Stimulated activated CD4-positive, alpha-beta T cell treated with anti-CD3 and anti-CD28 coated beads, TNF-alpha, amount 100 ng/mL, for 48 hours (primary cell): ENCODE measurements around the gene KCNH1.
"Not testable (repeated sequence)": the region's sequence is repeated elsewhere in the genome, so short reads cannot be mapped to it uniquely, and the experiment has no call there.

Experiments
- DNase-seq, 3 donors: peaks; one replicate each; pipeline ENCODE4 v3.0.0-alpha.2; 2020; ENCODE audit warnings: low read depth in 3 of 3

KCNH1 gene

GRCh38 chr1:210685295-210685650 lies 448.7 kb downstream of the KCNH1 start:
- DNase-seq: no peak

GRCh38 chr1:210684466-210685294 lies 449.3 kb downstream of the KCNH1 start:
- DNase-seq: no peak

- DNase-seq: no peak
Observed at GRCh38 chr1:210683403-210684047, 450.4 kb downstream of the KCNH1 start.

GRCh38 chr1:210681158-210681557 lies 452.8 kb downstream of the KCNH1 start:
- DNase-seq: no peak

GRCh38 chr1:210678306-210678705 lies 455.6 kb downstream of the KCNH1 start:
- no peak for DNase-seq

GRCh38 chr1:210677533-210677932 lies 456.4 kb downstream of the KCNH1 start:
- no peak for DNase-seq

- DNase-seq: no peak
Observed at GRCh38 chr1:210676539-210676938, 457.4 kb downstream of the KCNH1 start.

- DNase-seq: no peak
Observed at GRCh38 chr1:210674151-210674550, 459.8 kb downstream of the KCNH1 start.

- DNase-seq: no peak
Observed at GRCh38 chr1:210669951-210670350, 464.0 kb downstream of the KCNH1 start.

GRCh38 chr1:210663730-210664573 lies 470.0 kb downstream of the KCNH1 start:
- no peak for DNase-seq

- DNase-seq: no peak
Observed at GRCh38 chr1:210662291-210663050, 471.5 kb downstream of the KCNH1 start.

GRCh38 chr1:210661520-210661919 lies 472.4 kb downstream of the KCNH1 start:
- not testable (repeated sequence) for DNase-seq

GRCh38 chr1:210657806-210658205 lies 476.1 kb downstream of the KCNH1 start:
- DNase-seq: no peak

- DNase-seq: no peak
Observed at GRCh38 chr1:210655511-210655910, 478.4 kb downstream of the KCNH1 start.

GRCh38 chr1:210654176-210654981 lies 479.6 kb downstream of the KCNH1 start:
- peak in 1 of 3 donors; percentile 3 for DNase-seq

- no peak for DNase-seq
Observed at GRCh38 chr1:210653771-210654170, 480.2 kb downstream of the KCNH1 start.

GRCh38 chr1:210652329-210652954 lies 481.5 kb downstream of the KCNH1 start:
- DNase-seq: no peak

- DNase-seq: no peak
Observed at GRCh38 chr1:210650403-210650802, 483.5 kb downstream of the KCNH1 start.

- DNase-seq: no peak
Observed at GRCh38 chr1:210648588-210649269, 485.2 kb downstream of the KCNH1 start.
